GM19240 (cell line): ENCODE measurements around the gene MMP19.

Experiments
- DNase-seq: peaks from one replicate; pipeline ENCODE4 v3.0.0; 2011; ENCODE audit warnings: low spot score; ENCODE audit not compliant: insufficient read length

MMP19 gene

GRCh38 chr12:55814257-55814656 lies 28.5 kb downstream of the MMP19 start:
- no peak for DNase-seq

GRCh38 chr12:55812088-55812487 lies 30.6 kb downstream of the MMP19 start:
- DNase-seq, result no peak

GRCh38 chr12:55809274-55809673 lies 33.5 kb downstream of the MMP19 start:
- no peak for DNase-seq

- DNase-seq, result no peak
These were observed 35.8 kb downstream of the MMP19 start for GRCh38 chr12:55806982-55807381.

GRCh38 chr12:55797550-55797949 lies 45.2 kb downstream of the MMP19 start:
- DNase-seq, result no peak

GRCh38 chr12:55797068-55797467 lies 45.7 kb downstream of the MMP19 start:
- DNase-seq, result no peak

GRCh38 chr12:55795950-55796349 lies 46.8 kb downstream of the MMP19 start:
- DNase-seq, result no peak

- no peak for DNase-seq
These were observed 52.8 kb downstream of the MMP19 start for GRCh38 chr12:55789893-55790292.

- no peak for DNase-seq
These were observed 53.6 kb downstream of the MMP19 start for GRCh38 chr12:55789171-55789570.

- no peak for DNase-seq
These were observed 54.2 kb downstream of the MMP19 start for GRCh38 chr12:55788546-55788945.
